Activated T-cell treated with anti-CD3 and anti-CD28 coated beads, Interleukin-2, amount 50 U/mL, for 48 hours (primary cell): ENCODE results near the gene USP53.
A peak's percentile ranks its signal among the peaks of the same experiment; 100 is the strongest.
"Not testable (repeated sequence)": the region's sequence is repeated elsewhere in the genome, so short reads cannot be mapped to it uniquely, and the experiment has no call there.

Source experiments
- DNase-seq, 2 experiments: peaks; one replicate each; pipeline ENCODE4 v3.0.0-alpha.2; 2020

USP53 gene

GRCh38 chr4:119212234-119212963, at the start of gene USP53:
Gene USP53, plus strand, starts transcription at chr4:119212713. Its CDS starts 27,047 bp downstream, at chr4:119239760.
- DNase-seq, result peak; percentile 98 to 99

- no peak for DNase-seq
These were observed 46.7 kb upstream of the USP53 start for GRCh38 chr4:119165767-119166166.

GRCh38 chr4:119170195-119170594, 42.3 kb upstream of the USP53 start:
- DNase-seq, result no peak

GRCh38 chr4:119172223-119172622, 40.3 kb upstream of the USP53 start:
- peak; percentile 24 to 28 for DNase-seq

- not testable (repeated sequence) for DNase-seq
These were observed 38.7 kb upstream of the USP53 start for GRCh38 chr4:119173729-119174361.

- no peak for DNase-seq
These were observed 33.5 kb upstream of the USP53 start for GRCh38 chr4:119179011-119179410.

GRCh38 chr4:119184128-119184527, 28.4 kb upstream of the USP53 start:
- no peak for DNase-seq

GRCh38 chr4:119189638-119190037, 22.9 kb upstream of the USP53 start:
- DNase-seq, result no peak

GRCh38 chr4:119190354-119190753, 22.2 kb upstream of the USP53 start:
- no peak for DNase-seq

- no peak for DNase-seq
These were observed 21.0 kb upstream of the USP53 start for GRCh38 chr4:119191505-119191904.

GRCh38 chr4:119197772-119198212, 14.7 kb upstream of the USP53 start:
- no peak for DNase-seq

- no peak for DNase-seq
These were observed 7.6 kb upstream of the USP53 start for GRCh38 chr4:119204916-119205315.

- DNase-seq, result no peak
These were observed 6.8 kb upstream of the USP53 start for GRCh38 chr4:119205690-119206089.

- no peak for DNase-seq
These were observed 6.3 kb upstream of the USP53 start for GRCh38 chr4:119206178-119206577.

- no peak for DNase-seq
These were observed 5.5 kb upstream of the USP53 start for GRCh38 chr4:119207051-119207450.

- DNase-seq, result peak in 1 of 2 experiments; percentile 58
These were observed 3.4 kb upstream of the USP53 start for GRCh38 chr4:119209077-119209476.

GRCh38 chr4:119209586-119209985, 2.9 kb upstream of the USP53 start:
- DNase-seq, result no peak

GRCh38 chr4:119210775-119211174, 1.7 kb upstream of the USP53 start:
- no peak for DNase-seq

- DNase-seq, result no peak
These were observed 663 bp upstream of the USP53 start for GRCh38 chr4:119211867-119212233.

GRCh38 chr4:119212964-119213606, 572 bp downstream of the USP53 start:
- peak; percentile 80 to 82 for DNase-seq

- DNase-seq, result no peak
These were observed 5.6 kb downstream of the USP53 start for GRCh38 chr4:119218093-119218492.

- DNase-seq, result no peak
These were observed 8.9 kb downstream of the USP53 start for GRCh38 chr4:119221412-119221811.

GRCh38 chr4:119227690-119228089, 15.2 kb downstream of the USP53 start:
- no peak for DNase-seq

- DNase-seq, result no peak
These were observed 15.9 kb downstream of the USP53 start for GRCh38 chr4:119228406-119228805.
